Calu3 (cell line): ENCODE measurements around the gene TRIM71. TPM values are rescaled to one million over a fixed set of nuclear protein-coding genes. Genes with fewer than 3 reads are reported as not detected.

Source experiments
- BruUV-seq: library from RNA; stranded (reverse); fragments of 400-500 nt; replicated peaks from 2 replicates; lab custom pipeline; 2021; lab: Mats Ljungman, UMichigan
- CTCF ChIA-PET: fragments of 300-600 bp; sonication (Branson Sonifier 250); formaldehyde crosslinking; loops from one replicate; lab custom pipeline; 2022; ENCODE audit warnings: antibody characterized with exemption; lab: Charles Lee
- DNase-seq: peaks from one replicate; pipeline ENCODE4 v3.0.0; 2022
- H3K27ac Mint-ChIP-seq: one replicate; pipeline ENCODE4 v1.8.0; 2022; ENCODE audit warnings: mixed read lengths; ENCODE audit not compliant: unreplicated experiment
- H3K27me3 Mint-ChIP-seq: one replicate; pipeline ENCODE4 v1.8.0; 2022; ENCODE audit warnings: mixed read lengths; ENCODE audit not compliant: unreplicated experiment
- H3K36me3 Mint-ChIP-seq: one replicate; pipeline ENCODE4 v1.8.0; 2022; ENCODE audit warnings: mild to moderate bottlenecking, moderate library complexity, mixed read lengths; ENCODE audit not compliant: insufficient read depth, unreplicated experiment
- H3K4me1 Mint-ChIP-seq: one replicate; pipeline ENCODE4 v1.8.0; 2022; ENCODE audit warnings: mild to moderate bottlenecking, low read depth, mixed read lengths; ENCODE audit not compliant: unreplicated experiment
- H3K4me3 Mint-ChIP-seq: one replicate; pipeline ENCODE4 v1.8.0; 2022; ENCODE audit warnings: mild to moderate bottlenecking, low read depth, moderate library complexity, mixed read lengths; ENCODE audit not compliant: unreplicated experiment
- H3K9me3 Mint-ChIP-seq: one replicate; pipeline ENCODE4 v1.8.0; 2022; ENCODE audit warnings: low read depth, mixed read lengths; ENCODE audit not compliant: unreplicated experiment
- CTCF ChIP-seq: fragments of 200-600 bp; IDR thresholded peaks from one replicate; pipeline ENCODE4 v1.8.0; 2022; ENCODE audit warnings: antibody characterized with exemption; ENCODE audit not compliant: unreplicated experiment
- intact Hi-C: fragments of 100-400 bp; cut with micrococcal nuclease; formaldehyde crosslinking; loops from one replicate; pipeline ENCODE4 v1.10.0; 2022; ENCODE audit not compliant: unreplicated experiment
- total RNA-seq: library from RNA; stranded (reverse); gene quantifications from 2 replicates; pipeline ENCODE4 v1.2.3, GENCODE V29; 2022

TRIM71 gene
- total RNA-seq, 1 experiment from 2014 or later, result not detected

GRCh38 chr3:32818229-32818969, 602 bp downstream of the TRIM71 start:
- peak overlapping the region; percentile 34 for H3K4me3 Mint-ChIP-seq
- H3K36me3 Mint-ChIP-seq, result no peaks in the 10 kb centered on the region
- intact Hi-C loops, result no loop called here
- no peak for TF ChIP-seq CTCF
- peaks cover 93% of the 10 kb centered on the region for H3K27me3 Mint-ChIP-seq
- CTCF ChIA-PET, result no interaction called here
- no peak overlapping the region for H3K27ac Mint-ChIP-seq
- BruUV-seq, result no TSS peak
- DNase-seq, result no peak
- no peaks in the 10 kb centered on the region for H3K4me1 Mint-ChIP-seq
- H3K9me3 Mint-ChIP-seq, result no peaks in the 10 kb centered on the region

- peak overlapping the region; percentile 34 for H3K4me3 Mint-ChIP-seq
- no peak for DNase-seq
- BruUV-seq, result no TSS peak
- intact Hi-C loops, result no loop called here
- TF ChIP-seq CTCF, result no peak
- no peaks in the 10 kb centered on the region for H3K36me3 Mint-ChIP-seq
- no peaks in the 10 kb centered on the region for H3K9me3 Mint-ChIP-seq
- H3K4me1 Mint-ChIP-seq, result no peaks in the 10 kb centered on the region
- CTCF ChIA-PET, result no interaction called here
- H3K27ac Mint-ChIP-seq, result no peak overlapping the region
- peaks cover 98% of the 10 kb centered on the region for H3K27me3 Mint-ChIP-seq
These were observed 1.2 kb downstream of the TRIM71 start for GRCh38 chr3:32818970-32819511.

- no peak overlapping the region for H3K27ac Mint-ChIP-seq
- CTCF ChIA-PET, result no interaction called here
These were observed 2.0 kb downstream of the TRIM71 start for GRCh38 chr3:32819551-32820348.

GRCh38 chr3:32820430-32820829, 2.6 kb downstream of the TRIM71 start:
- Mint-ChIP-seq H3K4me1 (no peaks in the 10 kb centered on the region), H3K27ac (no peak overlapping the region), H3K27me3 (peaks cover 87% of the 10 kb centered on the region), H3K9me3 (no peaks in the 10 kb centered on the region), H3K36me3 (no peaks in the 10 kb centered on the region), H3K4me3 (no peak overlapping the region)
- intact Hi-C loops, result no loop called here
- no peak for TF ChIP-seq CTCF
- no TSS peak for BruUV-seq
- CTCF ChIA-PET, result no interaction called here
- DNase-seq, result no peak

More at GRCh38 chr3:32819551-32820348, 2.0 kb downstream of the TRIM71 start:
- Mint-ChIP-seq H3K4me1 (no peaks in the 10 kb centered on the region), H3K36me3 (no peaks in the 10 kb centered on the region), H3K27me3 (peaks cover 91% of the 10 kb centered on the region), H3K9me3 (no peaks in the 10 kb centered on the region), H3K4me3 (no peak overlapping the region)
- no peak for TF ChIP-seq CTCF
- intact Hi-C loops, result no loop called here
- no peak for DNase-seq
- no TSS peak for BruUV-seq
